Measurements from ENCODE around the gene LRRC18.

Gene LRRC18

DNA sequence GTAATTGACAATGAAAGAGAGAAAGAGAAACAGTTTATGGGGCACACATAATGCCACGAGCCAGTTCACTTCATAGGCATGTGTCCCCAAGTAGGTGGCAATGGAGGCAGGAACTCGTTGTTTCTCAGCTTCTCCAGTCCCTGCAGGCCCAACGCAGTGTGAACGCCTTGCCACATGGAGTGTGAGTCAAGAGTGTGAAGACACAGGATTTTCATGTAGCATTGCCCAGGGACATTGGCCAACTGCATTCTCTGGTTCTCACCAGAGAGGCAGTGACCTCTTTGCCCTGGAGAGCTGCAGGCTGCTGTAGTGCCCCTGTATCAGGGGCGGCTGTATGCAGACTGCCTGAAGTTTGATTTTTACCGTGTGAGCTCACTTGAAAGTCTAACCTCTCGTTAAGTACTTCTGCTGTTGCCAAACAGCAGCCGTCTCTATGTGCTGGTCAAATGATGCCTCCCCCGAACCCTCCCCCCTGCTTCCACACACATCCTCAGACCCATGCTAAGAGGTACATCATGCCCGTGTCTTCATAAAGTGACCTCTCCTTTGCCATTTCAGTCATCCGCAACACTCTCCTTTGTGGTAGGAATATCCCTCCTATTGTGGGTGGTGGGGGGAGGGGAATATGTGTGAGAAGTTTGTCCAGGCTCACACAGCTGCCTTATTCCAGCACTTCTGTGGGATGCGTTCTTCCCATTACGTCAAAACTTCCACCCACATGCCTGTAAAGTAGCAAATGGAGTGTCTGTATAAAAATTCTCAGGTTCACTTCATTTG, 12.7 kb downstream of the LRRC18 start:
- intact Hi-C loops (cut with DNase I) = no loop called here
- peak in 3 of 42 donors; percentile 9 to 36 (median 18) for DNase-seq

DNA sequence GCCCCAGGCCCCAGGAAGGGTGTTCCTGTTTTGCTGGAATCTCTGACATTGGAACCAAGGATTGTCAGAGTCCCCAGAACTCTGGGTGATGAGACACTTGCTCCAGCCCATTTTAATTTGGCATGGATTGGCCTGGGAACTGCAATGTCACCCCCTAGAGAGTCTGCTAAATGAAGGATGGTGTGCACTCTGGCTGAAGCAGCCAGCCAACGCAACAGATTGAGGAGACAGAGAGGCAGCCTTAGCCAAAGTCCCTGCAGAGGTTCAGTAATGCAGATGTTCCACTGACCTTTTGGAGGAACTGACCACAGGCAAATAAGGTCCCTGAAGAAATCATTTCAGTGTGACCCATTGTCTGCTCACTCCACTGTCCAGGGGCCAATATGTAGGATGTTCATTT, 13.4 kb downstream of the LRRC18 start:
- DNase-seq = peak in 2 of 42 donors; percentile 2 to 14
- intact Hi-C loops (cut with DNase I) = no loop called here

DNA sequence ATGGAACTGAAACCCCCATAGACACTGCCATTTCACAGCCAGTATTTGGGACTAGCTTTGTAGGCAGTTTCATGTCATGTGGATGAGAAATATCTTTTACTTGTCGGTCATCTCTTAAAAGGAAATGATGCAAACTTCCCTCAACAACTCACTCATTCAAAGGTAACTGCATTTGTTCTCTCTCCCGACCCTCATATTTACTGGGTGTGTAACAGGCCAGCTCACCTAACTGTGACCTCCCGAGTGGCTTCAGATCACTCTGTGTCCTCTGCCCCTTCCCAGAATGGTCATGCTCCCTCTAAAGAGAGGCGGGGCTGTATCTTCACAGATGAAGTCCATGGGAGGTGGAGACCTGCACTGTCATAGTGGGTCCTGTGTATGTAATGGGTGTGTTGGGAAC, 14.7 kb downstream of the LRRC18 start:
- DNase-seq = peak in 2 of 42 donors; percentile 12 to 34

DNA sequence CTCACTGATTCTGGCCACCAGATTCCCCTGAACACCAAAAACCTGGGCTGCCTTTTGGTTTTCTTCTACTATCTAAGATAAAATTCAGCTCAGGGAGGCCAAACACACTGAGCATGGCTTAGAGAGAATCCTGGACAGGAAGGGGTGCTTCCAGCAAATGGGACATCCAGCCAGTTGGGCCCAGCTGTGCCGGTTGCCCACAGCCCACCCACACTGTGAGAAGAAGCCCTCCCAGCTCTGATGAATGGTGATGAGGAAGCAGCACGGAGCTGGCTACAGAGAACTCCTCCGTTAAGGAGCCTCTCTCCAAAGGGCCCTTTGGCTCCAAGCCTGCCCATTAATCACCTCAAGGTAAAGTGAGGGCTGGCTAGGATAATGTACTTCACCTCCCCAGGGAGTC, 15.9 kb downstream of the LRRC18 start:
- intact Hi-C loops (cut with DNase I) = no loop called here
- DNase-seq = peak in 3 of 42 donors; percentile 12 to 32 (median 19)

More for the DNA sequence above, 14.7 kb downstream of the LRRC18 start:
- intact Hi-C loops (cut with DNase I) = no loop called here

DNA sequence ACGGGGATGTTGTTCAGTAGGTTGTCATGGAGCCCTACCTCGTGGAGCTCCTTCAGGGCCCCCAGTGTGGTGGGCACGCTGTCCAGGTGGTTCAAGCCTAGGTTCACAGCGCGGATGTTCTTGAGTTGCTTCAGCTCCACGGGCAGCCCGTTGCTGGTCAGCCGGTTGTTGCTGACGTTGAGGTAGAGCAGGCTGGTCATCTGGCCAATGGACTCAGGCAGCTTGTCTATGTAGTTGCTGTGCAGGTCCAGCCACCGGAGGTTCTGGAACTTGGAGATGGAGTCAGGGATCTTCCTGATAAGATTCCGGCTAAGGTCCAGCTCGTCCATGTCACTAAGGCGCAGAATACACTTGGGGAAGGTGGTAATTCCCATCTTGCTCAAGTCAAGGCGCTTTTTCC, 26.0 kb downstream of the LRRC18 start:
- intact Hi-C loops (cut with DNase I) = no loop called here
- DNase-seq = peak in 1 of 42 donors; percentile 31

DNA sequence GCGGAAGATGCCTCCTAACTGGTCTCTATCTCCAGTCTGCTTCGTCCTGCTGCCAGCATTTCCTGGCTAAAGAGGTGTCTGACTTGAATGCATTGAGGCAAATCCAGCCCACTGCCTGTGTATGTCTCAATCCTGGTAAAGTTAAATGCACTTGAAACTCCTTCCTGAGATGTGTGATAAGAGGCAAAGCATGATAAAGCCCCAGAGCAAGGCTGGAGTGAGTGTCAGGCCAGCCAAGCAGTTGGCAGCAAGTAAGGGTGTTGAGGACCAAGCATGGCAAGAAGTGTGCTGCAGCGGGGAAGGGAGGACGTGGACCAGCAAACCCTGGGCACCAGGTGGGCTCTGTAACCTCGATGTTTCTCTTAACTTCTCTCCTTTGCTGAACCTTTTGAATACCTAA, 29.1 kb downstream of the LRRC18 start:
- peak in 1 of 42 donors; percentile 32 for DNase-seq
- intact Hi-C loops (cut with DNase I) = no loop called here

DNA sequence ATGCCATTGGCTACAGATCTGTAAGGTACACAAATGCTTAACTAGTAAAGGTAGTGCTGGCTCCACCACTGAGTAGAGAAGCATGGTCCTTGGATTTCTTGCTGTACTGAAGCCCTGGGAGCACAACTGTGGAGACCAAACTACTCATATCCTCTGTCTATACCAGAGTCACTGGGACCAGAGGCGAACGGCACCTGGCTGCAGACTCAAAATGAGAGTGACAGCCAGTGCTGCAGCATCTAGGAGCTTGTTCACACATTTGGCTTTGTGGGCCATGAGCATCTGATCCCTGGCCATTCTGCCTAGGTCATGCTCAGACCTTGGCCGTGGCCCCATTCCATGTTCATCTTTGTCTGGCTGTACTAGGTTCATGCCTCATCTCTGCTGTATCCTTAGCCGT, 31.9 kb downstream of the LRRC18 start:
- intact Hi-C loops (cut with DNase I) = no loop called here
- DNase-seq = peak in 1 of 42 donors; percentile 37

DNA sequence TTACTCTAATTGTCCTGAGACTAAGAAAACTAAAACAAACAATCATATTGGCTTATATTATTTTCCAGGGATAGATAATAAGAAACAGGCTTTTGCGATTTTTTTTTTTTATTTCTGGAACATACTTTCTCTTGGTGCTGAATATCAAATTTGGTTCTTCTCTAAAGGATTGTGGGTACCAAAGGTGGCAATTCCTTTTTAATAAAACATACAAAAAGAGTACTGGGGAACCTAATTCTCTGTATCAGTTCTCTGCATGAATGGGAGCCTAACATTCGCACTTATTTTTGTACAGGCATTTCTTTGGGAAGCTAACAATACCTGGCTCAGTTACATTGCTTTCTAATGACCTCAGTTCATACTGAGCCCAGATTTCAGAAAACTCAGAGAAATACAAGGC, 32.8 kb downstream of the LRRC18 start:
- intact Hi-C loops (cut with DNase I) = no loop called here
- DNase-seq = no peak

DNA sequence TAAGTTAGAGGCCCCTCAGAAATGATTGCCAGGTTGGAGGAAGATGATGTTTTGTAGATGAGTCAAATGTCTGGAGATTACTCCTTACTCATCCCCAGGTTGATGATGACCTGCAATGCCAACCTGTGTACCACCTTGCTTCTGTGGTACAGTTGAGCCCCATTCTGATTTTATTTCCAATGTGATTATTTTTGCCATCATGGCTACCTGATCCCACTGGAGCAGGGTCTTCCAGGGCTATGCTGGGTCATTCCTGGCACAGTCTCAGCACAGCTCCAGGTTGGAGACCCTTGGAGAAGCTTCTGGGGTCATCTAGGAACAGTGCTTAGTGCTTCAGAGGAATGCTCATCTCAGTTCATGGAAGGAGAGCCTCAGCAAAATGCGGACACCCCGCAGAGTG, 34.3 kb downstream of the LRRC18 start:
- intact Hi-C loops (cut with DNase I) = no loop called here
- peak in 1 of 42 donors; percentile 31 for DNase-seq

DNA sequence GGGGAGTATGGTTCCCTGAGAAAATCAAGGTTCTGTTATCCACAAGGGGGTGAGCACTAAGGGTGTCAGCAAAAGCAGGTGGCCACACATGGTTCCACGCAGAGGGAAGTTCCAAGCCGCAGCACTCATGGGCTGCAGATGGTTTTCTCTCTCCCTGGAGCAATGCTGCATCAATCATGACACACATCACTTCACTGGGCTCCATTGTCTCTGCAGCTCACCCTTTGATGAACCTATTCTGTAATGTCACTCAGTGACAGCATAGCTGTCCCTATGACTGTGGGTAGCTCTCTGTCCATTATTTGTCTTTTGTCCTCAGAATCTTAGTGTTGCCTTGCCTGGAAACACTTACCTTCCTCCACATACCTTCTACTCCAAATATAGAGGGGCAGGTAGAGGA, 34.8 kb downstream of the LRRC18 start:
- intact Hi-C loops (cut with DNase I) = no loop called here
- DNase-seq = peak in 1 of 42 donors; percentile 18

DNA sequence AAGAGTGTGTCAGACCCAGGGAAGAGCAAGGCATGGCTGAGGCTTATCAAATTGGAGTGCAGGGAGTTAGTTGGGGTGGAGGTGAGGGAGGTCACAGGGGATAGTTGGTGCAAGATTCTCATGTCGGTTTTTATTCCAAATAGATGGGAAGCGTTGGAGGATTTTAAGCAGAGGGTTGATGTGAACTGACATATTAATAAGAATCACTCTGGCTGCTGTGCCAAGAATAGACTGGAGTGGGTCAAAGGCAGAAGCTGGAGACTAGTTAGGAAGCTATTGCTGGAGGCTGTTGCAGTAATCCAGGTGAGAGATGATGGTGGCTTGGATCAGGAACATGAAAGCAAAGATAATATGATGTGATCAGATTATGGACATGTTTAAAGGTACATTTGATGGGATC, 36.5 kb downstream of the LRRC18 start:
- intact Hi-C loops (cut with DNase I) = no loop called here
- peak in 18 of 42 donors; percentile 8 to 82 (median 36) for DNase-seq

DNA sequence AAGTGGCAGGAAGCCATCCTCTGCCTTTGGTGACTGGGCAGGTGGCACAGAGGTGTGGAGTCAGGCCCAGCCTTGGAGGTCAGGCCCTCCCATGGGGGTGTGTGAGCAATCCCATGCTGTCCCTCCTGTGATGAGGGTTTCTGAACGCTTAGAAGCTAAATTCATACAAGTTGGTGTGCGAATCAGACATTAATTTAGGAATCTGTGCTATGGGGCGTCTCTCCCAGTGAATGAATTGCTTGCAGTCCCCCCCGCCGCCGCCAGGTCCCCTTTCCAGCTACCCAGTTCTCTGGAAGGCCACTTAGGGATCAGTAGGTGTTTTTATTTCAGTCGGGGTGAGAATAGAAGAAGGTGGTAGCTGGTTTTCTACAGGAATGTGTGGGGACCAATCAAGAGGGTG, 37.5 kb downstream of the LRRC18 start:
- DNase-seq = peak in 1 of 42 donors; percentile 26
- intact Hi-C loops (cut with DNase I) = no loop called here

DNA sequence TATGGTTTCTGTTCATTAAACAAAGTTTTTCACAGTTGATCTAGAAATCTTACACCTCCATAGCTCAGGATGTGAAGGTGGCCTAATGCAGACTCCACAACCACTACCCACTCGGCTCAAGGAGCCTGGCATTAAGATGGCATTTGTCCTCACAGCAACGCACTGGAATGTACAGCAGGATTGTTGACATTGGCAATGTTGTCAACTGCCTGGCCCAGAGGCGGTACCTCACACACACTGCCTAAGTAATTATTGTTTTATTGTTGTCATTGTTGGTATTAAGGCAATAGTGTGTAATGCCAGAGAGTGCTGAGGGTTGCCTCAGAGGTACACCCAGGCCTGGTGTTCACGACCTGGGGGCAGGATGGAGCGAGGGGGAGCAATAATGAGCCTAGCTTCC, 38.3 kb downstream of the LRRC18 start:
- intact Hi-C loops (cut with DNase I) = no loop called here
- peak in 2 of 42 donors; percentile 9 to 10 for DNase-seq

DNA sequence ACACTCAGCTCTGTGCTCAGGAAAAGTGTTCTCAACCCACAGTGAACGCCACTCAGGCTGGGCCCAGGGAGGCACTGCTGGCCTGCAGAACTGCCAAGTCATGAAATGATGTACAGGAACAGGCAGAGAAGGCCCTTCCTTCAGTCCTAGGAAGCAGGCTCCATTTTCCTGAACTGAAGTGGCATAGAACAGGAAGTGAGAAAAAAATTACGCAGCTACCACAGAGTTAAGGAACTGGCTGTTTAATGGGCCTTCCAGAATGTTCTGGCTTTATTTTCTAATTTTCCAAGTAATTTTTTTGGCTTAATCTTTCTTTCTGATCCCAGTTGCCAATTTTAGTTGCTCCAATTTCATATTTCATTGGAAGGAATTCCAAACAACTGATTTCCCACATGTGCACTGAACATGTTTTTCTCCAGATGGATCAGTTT, 39.3 kb downstream of the LRRC18 start:
- DNase-seq = peak in 1 of 42 donors; percentile 41
- intact Hi-C loops (cut with DNase I) = no loop called here

DNA sequence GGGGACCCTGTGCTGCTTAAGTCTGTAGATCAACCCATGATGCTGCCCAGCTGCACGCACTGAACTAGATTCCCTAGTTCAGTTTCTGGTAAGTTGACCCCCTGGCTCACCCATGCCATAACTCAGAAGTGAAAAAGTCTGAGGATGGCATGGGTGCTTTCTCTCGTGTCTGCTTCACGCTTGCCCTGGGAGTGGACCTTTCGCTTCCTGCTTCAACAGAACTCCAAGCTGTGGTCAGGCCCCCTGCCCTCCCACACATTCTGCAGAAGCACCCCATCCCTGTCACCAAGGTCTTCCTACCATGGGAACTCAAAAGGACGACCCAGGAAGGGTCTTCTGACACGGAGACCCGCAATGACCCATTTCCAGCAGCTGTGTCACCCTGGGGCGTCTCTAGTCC, 39.9 kb downstream of the LRRC18 start:
- intact Hi-C loops (cut with DNase I) = no loop called here
- DNase-seq = peak in 2 of 42 donors; percentile 28 to 38

DNA sequence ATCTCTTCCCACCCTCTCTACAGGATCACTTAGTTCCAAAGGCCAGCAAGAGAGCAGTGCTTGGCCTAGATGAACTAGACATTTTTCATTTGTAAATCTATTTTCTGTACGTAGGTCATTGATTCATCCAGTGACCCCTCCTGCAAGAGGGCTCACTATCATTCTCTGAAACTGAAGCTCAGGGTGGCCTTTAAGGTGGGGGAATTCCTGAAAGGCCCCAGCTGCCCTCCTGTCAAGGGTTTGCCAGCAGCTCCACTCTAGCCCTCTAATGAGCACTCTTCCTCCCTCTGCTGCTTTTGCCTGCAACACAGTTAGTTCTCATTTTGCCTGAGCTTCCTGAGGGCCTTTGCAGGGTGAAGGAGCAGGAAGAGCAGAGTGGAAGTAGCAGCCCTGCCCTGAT, 41.2 kb downstream of the LRRC18 start:
- intact Hi-C loops (cut with DNase I) = no loop called here
- peak in 1 of 42 donors; percentile 28 for DNase-seq

DNA sequence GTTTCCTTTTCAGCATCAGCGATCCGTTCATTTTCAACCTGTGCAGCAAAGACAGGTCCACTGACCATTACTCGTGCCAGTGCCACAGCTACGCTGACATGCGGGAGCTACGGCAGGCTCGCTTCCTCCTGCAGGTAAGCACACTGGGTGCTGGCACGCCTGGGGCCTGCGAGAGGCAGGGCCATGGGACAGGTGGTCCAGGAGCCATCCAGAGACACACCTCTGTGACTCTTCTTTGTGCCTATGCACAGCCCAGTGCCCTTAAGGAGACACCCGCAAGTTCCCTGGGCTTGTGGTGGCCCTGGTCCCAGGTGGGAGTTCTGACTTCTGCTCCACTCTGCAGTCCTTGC, 42.2 kb downstream of the LRRC18 start:
- DNase-seq = peak in 2 of 42 donors; percentile 7 to 35
- intact Hi-C loops (cut with DNase I) = no loop called here

DNA sequence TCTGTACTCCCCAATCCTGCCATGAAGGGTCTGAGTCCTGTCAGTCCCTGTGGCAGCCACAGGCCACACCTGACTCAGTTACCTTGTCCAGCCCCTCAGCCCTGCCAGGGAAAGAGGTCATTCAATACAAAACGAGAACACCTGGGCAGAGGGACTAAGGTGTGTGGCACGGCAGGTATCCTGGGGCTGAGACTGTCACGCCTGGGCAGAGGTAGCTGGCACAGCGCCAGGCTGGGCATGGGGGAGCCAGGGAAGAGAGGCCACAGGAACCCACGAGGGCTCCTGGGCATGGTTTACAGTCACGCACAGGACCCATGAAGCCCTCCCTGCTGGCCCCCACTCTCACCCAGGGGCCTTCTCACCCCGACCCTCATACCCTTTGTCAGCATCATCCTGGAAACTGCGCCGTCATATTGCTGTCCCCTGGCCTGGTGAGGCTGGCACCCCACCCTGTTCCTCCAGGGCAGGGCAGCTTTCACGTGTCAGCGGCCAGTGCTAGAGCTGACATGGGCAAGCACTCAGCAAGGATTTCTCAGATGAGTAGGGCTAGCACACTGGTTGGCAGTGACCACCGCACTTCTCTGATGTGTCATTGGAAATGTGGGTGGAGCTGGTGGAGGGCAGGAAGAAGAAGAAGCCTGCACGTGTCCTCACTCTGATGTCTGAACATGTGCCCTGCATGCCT, 42.7 kb downstream of the LRRC18 start:
- DNase-seq = peak in 2 of 42 donors; percentile 6 to 22
- intact Hi-C loops (cut with DNase I) = no loop called here

DNA sequence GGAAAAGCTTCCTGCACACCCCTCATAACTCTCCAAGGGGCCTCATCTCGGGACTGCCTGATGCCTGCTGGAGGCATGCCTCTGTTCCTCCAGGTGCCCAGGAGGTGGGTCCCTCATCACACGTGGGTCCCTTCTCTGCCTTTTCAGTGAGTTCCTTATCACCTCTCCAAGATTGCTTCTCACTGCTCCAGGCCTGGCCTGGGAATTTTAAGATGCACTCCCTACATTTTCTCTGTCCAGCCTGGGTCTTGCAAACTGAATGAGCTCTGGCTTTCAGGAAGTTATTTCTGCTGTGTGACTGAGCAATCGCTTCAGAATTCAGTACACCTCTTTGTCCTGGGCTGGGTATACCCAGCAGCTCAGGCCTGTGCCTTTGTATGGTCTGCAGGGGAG, 43.8 kb downstream of the LRRC18 start:
- intact Hi-C loops (cut with DNase I) = no loop called here
- DNase-seq = no peak

DNA sequence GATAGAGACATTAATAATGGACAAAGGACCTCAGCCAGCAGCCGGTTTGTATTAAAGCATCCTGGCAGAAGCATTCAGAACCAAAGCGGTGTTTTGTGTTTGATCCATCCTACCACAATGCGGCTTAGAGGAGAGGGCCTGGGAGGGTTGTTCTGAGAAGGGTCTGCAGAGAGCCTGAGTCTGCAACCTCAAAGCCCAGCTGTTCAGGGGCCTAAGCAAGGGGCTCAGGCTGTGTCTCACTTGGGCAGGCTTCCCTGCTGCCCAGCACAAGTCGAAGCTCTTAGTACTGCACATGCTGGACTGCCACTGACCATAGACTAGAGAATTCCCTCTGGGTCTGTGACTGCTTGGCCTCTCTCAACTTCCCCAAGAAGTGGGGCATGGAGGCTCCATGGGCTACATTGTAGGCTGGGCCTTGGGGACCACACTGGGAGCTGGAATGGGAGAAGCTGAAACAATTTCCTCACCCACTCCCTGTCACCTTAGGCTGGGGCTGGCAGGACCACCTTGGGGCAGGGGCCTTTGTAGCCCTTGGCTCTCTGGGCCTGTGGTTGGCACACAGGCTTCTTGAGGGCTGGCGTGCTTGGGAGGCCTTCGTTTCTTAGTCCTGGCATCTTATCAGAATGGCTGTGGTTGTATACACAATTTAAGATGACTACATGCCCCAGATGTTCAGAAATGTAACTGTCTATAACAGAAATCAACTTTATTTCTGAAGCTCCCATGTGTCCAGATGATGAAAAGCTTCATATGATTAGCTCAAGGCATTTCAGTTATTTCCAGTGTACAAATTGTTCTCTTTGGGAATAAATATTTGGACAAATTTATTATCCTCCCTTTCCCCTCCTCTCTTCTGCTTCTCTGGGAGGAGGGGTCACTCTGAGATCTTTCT, 44.5 kb downstream of the LRRC18 start:
- no peak for DNase-seq
- intact Hi-C loops (cut with DNase I) = no loop called here

All from head of caudate nucleus (tissue), 42 donors.